Neural crest cell (in vitro differentiated cells): Measurements from ENCODE around the gene NT5M. TPM values are rescaled to one million over a fixed set of nuclear protein-coding genes. Genes with fewer than 3 reads are reported as not detected.

ENCODE experiments used
- DNase-seq: peaks from one replicate; pipeline ENCODE4 v3.0.0; 2021; ENCODE audit warnings: low read depth, mixed read lengths, low spot score
- H3K27ac Mint-ChIP-seq: one replicate; pipeline ENCODE4 v1.8.0; 2021; ENCODE audit warnings: mild to moderate bottlenecking, mixed read lengths; ENCODE audit not compliant: unreplicated experiment
- H3K27me3 Mint-ChIP-seq: 2 replicates; pipeline ENCODE4 v1.8.0; 2021; ENCODE audit warnings: low read depth, mild to moderate bottlenecking, mixed read lengths
- H3K36me3 Mint-ChIP-seq: 2 replicates; pipeline ENCODE4 v1.8.0; 2021; ENCODE audit warnings: low read depth, mild to moderate bottlenecking, mixed read lengths
- H3K4me1 Mint-ChIP-seq: 2 replicates; pipeline ENCODE4 v1.8.0; 2021; ENCODE audit warnings: mixed read lengths
- H3K4me3 Mint-ChIP-seq: one replicate; pipeline ENCODE4 v1.8.0; 2021; ENCODE audit warnings: mild to moderate bottlenecking, mixed read lengths
- H3K9me3 Mint-ChIP-seq: 2 replicates; pipeline ENCODE4 v1.8.0; 2021; ENCODE audit warnings: mixed read lengths
- total RNA-seq: library from RNA; stranded (reverse); gene quantifications from 2 replicates; pipeline ENCODE4 v1.2.1, GENCODE V29; 2021
- TF ChIP-seq, protein P1 (sequence below): fragments of 200-600 bp; sonication (generic); conservative IDR thresholded peaks from 2 replicates; pipeline ENCODE4 v1.5.0; 2021; ENCODE audit warnings: antibody characterized with exemption, mild to moderate bottlenecking

NT5M gene
- total RNA-seq, 1 donor from 2014 or later: 10.3 TPM

DNA sequence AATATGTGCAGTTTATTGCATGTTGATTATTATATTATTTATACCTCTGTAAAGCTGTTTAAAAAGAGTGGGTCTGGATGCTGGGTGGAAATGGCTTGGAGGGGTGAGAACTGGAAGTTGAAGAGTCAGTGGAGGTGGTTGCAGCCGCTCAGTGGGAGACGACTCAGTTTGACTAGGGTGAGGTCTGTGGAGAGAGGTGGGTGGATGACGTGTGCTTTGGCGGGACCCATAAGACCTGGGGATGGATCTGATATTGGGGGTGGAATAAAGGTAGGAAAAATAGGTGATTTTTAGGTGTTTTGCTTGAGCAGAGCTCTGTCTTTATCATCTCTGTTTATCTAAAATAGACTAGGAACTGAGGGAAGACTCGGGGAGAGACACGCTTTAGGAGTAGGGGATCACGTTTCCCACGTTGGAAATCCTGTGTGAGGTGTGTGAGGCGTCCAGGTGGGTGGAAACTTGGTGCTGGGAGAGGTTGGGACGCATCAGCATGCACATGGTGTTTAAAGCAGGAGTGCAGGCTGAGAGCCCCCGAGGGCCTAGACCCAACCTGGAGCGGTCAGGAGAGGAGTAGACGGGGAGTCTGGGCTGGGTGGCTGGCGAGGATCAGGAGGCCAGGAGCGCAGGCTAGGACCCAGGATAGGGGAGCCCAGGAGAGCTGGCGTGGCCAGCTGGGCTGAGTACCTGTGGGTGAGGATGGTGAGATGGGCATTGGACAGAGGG is 17.2 kb downstream of the NT5M start:
- Mint-ChIP-seq H3K36me3 (no peaks in the 10 kb centered on the region), H3K27me3 (no peaks in the 10 kb centered on the region), H3K4me1 (no peaks in the 10 kb centered on the region), H3K27ac (no peak overlapping the region), H3K4me3 (no peak overlapping the region), H3K9me3 (no peaks in the 10 kb centered on the region)
- DNase-seq: no peak
- TF ChIP-seq, protein P1, sequence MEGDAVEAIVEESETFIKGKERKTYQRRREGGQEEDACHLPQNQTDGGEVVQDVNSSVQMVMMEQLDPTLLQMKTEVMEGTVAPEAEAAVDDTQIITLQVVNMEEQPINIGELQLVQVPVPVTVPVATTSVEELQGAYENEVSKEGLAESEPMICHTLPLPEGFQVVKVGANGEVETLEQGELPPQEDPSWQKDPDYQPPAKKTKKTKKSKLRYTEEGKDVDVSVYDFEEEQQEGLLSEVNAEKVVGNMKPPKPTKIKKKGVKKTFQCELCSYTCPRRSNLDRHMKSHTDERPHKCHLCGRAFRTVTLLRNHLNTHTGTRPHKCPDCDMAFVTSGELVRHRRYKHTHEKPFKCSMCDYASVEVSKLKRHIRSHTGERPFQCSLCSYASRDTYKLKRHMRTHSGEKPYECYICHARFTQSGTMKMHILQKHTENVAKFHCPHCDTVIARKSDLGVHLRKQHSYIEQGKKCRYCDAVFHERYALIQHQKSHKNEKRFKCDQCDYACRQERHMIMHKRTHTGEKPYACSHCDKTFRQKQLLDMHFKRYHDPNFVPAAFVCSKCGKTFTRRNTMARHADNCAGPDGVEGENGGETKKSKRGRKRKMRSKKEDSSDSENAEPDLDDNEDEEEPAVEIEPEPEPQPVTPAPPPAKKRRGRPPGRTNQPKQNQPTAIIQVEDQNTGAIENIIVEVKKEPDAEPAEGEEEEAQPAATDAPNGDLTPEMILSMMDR: no peak

DNA sequence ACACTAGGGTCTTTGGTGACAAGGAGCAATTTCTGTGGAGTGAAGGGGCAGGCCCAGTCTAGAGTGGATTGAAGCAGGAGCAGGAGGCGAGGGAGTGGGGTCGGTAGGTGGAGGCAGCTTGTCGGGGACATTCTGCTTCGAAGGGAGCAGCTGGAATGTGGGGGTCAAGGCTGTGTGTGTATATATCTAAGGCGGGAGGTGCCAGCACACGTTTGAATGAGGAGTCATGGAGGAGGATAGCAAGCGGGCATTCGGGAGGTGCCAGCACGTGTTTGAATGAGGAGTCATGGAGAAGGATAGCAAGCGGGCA is 17.7 kb downstream of the NT5M start:
- Mint-ChIP-seq H3K27ac (no peak overlapping the region), H3K4me3 (no peak overlapping the region), H3K36me3 (no peaks in the 10 kb centered on the region), H3K4me1 (peaks cover 3% of the 10 kb centered on the region), H3K9me3 (no peaks in the 10 kb centered on the region), H3K27me3 (no peaks in the 10 kb centered on the region)
- TF ChIP-seq, protein P1: no peak
- no peak for DNase-seq

GRCh38 chr17:17321356-17322025 is 18.3 kb downstream of the NT5M start:
- TF ChIP-seq, protein P1: no peak
- DNase-seq: no peak
- no peaks in the 10 kb centered on the region for H3K9me3 Mint-ChIP-seq
- peaks cover 9% of the 10 kb centered on the region for H3K4me1 Mint-ChIP-seq
- no peak overlapping the region for H3K4me3 Mint-ChIP-seq
- no peak overlapping the region for H3K27ac Mint-ChIP-seq
- H3K27me3 Mint-ChIP-seq: no peaks in the 10 kb centered on the region
- H3K36me3 Mint-ChIP-seq: no peaks in the 10 kb centered on the region

DNA sequence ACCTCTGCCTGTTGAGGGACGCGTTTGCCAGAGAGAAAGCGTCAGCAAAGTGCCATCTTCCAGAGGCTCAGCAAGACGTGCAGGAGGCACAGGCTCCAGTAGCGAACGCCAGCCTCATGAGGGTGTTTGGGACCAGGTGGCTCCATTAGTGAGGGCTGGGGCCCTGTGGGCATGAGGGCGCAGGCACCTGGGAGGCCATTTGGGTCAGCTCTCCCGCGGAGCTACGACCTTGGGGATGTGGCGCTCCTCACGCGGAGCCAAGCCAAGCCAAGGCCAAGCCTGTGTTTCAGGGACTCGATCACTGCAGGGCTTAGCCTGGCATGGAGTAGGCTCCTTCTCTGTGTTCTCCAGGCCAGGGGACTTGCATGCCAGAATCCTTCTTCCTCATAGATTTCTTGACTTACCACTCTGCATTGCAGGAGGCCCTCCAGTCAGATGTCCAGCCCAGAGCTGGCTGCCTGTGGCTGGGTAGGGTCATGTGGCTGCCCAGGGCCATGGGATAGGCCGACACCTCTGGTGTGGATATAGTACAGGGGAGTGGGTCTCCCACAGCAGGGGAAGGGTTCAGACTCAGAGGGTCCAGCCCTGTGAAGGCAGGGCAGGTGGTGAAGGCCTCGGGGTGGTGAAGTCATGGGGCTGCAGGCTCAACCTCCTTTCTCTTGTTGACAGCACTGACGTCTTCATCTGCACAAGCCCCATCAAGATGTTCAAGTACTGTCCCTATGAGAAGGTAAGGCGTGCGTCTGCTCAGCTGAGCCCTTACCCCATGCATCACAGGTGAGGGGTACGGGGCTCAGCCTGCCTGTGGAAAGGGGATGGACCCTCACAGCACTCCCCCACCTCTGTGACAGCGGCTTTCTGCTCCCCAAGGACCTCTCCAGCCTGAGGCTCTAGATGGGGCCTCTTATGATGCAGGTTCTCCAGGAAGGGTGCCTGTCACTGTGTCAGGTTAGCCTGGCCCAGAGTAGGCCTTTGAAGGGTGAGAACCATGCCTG is 19.6 kb downstream of the NT5M start:
- TF ChIP-seq, protein P1: no peak
- H3K4me3 Mint-ChIP-seq: no peak overlapping the region
- no peak overlapping the region for H3K27ac Mint-ChIP-seq
- H3K36me3 Mint-ChIP-seq: no peaks in the 10 kb centered on the region
- H3K27me3 Mint-ChIP-seq: no peaks in the 10 kb centered on the region
- peaks cover 11% of the 10 kb centered on the region for H3K4me1 Mint-ChIP-seq
- H3K9me3 Mint-ChIP-seq: no peaks in the 10 kb centered on the region
- no peak for DNase-seq

GRCh38 chr17:17324616-17325015 is 21.4 kb downstream of the NT5M start:
- no peak overlapping the region for H3K27ac Mint-ChIP-seq
- no peak overlapping the region for H3K4me3 Mint-ChIP-seq
- H3K4me1 Mint-ChIP-seq: peaks cover 11% of the 10 kb centered on the region
- H3K9me3 Mint-ChIP-seq: no peaks in the 10 kb centered on the region
- no peaks in the 10 kb centered on the region for H3K36me3 Mint-ChIP-seq
- DNase-seq: no peak
- TF ChIP-seq, protein P1: no peak
- no peaks in the 10 kb centered on the region for H3K27me3 Mint-ChIP-seq
